ENCODE measurements around the gene HELB.

HELB gene

DNA sequence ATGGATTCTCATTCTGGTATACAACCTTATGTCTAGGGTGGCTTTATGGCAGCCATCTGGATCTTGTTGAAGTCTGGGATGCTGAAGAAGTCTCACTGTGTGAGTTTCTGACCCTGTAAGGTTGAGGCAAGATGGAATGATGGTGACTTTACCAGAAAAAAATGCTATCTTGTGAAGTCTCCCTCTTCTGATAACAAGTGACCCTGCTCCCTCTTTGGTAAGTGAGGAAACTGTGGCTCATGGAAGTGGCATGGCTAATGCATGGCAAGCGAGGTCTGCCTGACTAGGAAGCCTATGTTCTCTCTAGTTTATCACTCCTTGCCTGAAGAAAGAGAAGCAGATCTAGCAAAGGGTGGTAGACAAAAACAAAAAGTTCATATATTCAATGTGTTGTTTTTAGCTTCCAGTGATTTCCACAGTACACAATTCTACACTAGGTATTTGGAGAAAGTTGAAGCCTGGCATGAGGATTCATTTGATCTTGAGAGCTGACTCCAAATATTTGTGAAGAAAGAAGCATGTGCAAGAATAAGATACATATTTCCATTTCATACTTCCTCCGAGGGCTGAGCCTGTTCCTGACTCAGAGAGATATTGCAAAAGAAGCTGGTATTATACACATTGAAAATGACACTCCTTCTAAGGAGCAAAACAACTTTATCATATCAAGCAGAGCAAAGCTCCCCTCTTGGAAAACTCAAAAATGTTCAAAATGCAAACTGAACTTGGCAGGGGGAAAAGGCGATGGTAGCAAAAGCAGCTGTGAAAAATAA is 63.6 kb downstream of the HELB start:
- FAIRE-seq, result no peak

DNA sequence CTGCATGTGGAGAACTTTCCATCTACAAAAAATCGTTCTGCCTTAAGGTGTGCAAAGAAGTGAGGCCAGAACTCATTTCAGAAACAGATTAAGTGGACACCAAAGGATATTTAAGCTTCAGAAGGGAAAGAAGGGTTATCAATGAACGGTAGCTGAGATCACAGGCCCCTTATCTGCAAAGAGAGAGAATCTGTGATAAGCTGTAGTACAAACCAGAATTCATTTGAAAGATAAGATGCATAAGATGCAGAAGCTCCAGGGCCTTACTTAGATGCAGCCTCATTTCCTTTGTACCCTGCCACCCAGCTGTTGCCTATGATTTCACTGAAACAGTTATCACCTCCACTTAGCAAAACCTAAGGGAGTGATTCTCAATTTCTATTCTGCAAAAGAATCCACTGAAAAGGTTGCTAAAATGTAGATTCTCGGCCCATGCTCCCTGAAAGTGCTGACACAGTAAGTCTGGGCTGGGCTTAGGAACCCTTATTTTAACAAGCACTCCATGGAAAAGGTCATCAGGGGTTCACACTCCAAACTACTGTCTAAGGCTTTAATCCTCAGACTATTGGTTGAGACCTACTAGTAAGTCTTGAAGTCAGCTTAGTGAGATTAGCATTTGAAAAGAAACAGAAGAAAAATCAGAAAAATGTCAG is 64.8 kb downstream of the HELB start:
- FAIRE-seq, result no peak

DNA sequence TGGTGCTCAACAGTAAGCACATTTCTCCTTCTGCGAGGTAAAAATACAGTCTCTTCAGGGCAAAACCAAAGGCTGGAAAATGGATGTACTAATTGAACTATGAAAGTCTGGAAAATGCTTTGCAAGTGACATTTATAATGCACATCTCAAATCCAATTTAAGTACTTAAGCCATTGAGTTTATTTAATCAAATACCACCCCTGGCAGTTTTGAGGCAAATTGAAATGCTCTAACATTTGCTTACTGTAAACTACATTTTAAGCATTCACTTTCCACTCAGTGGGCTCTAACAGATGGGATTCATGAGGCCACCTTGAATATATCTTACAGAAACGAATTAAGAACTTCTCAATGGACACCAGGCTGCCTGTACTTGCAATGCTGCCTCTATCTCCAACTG is 69.7 kb downstream of the HELB start:
- FAIRE-seq, result no peak

DNA sequence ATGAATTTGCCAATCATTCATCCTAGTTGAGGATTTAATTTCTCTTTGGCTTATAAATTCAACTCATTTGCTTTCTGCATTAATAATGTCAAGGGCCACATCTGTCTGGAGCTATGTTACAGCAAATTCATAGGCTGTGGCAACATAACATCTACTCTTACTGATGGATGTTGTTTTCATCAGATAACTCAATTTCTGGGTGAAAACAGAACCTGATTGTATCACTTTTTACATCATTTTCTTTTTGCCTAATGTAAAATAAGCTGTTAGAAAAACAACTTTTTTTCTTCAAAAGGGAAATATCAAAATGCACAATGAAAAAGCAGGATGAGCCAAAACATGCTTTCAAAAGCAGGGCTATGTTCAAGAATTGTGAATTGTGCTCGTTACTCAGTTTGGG is 73.3 kb downstream of the HELB start:
- FAIRE-seq, result no peak

DNA sequence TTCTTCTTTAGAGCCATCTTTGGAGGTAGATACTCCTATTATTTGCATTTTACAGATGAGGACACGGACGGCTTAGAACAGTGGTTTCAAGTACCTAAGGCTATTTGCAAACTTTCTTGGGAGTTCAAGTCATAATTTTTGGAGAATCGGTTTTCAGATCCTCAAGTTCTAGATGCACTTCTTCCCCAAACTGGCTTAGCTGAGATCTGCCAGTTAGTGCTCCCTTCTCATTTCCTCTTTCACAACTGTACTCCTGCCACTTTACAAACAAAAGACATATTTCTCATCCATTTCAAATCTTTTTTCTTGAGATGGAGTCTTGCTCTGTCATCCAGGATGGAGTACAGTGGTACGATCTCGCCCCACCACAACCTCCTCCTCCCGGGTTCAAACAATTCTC is 77.3 kb downstream of the HELB start:
- FAIRE-seq, result no peak

DNA sequence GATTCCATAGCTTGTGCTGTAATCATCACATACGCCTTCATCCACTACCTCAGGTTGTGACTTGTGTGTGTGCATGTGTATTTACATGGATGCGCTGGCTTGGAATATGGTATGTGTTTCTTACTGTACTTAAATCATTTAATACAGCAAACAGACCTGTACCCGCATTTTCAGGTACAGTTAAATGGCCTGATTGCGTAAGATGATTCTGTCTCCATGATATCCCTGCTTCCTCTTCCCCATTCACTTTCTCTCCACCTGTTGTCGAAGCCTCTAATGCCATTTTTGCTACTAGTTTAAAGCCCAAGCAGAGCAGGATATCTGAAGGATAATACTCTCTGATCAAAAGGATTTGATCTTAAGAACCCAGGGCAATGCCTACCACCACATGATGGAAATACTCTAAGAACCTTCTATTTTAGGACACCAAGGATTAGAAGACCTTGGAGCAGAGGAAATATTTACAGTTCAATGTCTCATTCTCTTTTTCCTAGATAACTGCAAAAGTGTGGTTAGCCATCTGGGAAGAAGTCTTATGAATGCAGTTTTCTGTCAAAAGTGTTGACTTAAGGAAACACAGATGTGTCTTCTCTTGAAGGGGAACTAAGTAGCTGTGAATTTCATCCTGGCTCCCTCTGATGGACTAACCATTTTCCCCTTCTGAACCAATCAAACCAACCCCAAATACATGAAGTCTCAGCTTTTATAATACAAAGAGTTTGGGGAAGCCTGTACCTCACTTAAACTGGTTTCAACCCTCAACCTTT is 78.7 kb downstream of the HELB start:
- no peak for FAIRE-seq

DNA sequence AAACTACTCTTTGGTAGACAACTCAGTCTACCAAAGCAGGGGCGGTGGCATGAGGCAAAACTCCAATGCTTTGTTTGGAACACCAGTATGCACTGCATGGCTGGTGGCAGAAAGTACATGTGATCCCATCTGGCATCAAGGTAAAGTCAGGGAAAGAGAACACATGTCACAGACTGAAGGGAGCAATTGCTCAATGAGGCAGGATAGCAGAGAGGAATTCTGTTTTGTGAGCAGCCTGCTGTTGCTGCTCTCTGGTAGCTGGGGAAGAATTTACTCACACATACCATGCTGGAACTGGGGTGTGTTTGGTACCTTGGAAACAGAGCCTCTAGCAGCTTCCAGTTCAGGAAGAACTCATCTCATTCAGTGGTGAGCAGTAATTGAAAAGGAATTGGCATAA is 84.8 kb downstream of the HELB start:
- no peak for FAIRE-seq
